Tibial artery (tissue), 4 donors: ENCODE results near the gene SNPH.

Experiments used
- DNase-seq, 2 donors: peaks; one replicate each; pipeline ENCODE4 v3.0.0-alpha.2; 2019
- H3K27ac ChIP-seq, 2 donors: fragments of 200-600 bp; sonication (generic) in 1 of 2; 1 replicate in 1 of 2; 2 replicates in 1 of 2; pipeline ENCODE4 v1.5.1; 2018 to 2019; ENCODE audit warnings: mild to moderate bottlenecking in 1 of 2
- H3K27me3 ChIP-seq, 2 donors: fragments of 200-600 bp; sonication (generic) in 1 of 2; one replicate each; pipeline versions ENCODE4 v1.5.1 to v1.6.0; 2016 to 2019
- H3K36me3 ChIP-seq, 3 donors: fragments of 200-600 bp; sonication (generic) in 2 of 3; one replicate each; pipeline ENCODE4 v1.5.1; 2016 to 2019; ENCODE audit warnings: mild to moderate bottlenecking in 2 of 3
- H3K4me1 ChIP-seq, 4 donors: fragments of 200-600 bp; sonication (generic) in 2 of 4; 1 replicate in 3 of 4; 2 replicates in 1 of 4; pipeline ENCODE4 v1.5.1; 2016 to 2019
- H3K4me3 ChIP-seq, 2 donors: fragments of 200-600 bp; sonication (generic) in 1 of 2; 1 replicate in 1 of 2; 2 replicates in 1 of 2; pipeline ENCODE4 v1.5.1; 2018 to 2019; ENCODE audit warnings: mild to moderate bottlenecking in 2 of 2
- H3K9me3 ChIP-seq, 3 donors: fragments of 200-600 bp; sonication (generic) in 1 of 3; one replicate each; pipeline ENCODE4 v1.5.1; 2016 to 2019
- CTCF ChIP-seq, 2 experiments: fragments of 200-600 bp in 1 of 2; fragments of 450-650 bp in 1 of 2; IDR thresholded peaks; one replicate each; pipeline ENCODE4 v1.5.1; 2017 to 2019; ENCODE audit warnings: antibody characterized with exemption in 2 of 2, mild to moderate bottlenecking in 1 of 2, moderate library complexity in 1 of 2
- intact Hi-C: fragments of 100-400 bp; cut with DNase I; formaldehyde crosslinking; loops from one replicate; pipeline ENCODE4 v1.15.0; 2023; ENCODE audit warnings: low total_unique reads

Gene SNPH

DNA sequence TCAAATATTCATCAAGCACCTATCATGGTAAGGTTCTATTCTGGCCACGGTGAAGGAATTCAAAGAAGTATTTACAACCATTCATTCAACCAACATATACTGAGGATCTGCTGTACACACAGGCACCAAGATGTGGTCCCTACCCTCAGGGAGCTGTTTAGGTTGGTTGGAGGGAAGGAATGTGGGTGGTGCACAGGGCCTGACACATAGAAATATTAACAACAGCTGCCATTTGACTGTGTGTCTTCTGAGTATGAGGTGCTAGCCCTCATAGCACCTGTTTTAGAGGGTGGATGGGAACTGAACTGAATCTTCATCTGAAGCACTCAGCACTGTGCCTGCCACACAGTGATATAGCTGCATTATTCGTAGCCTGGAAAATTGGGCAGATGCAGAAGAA lies 7.3 kb downstream of the SNPH start:
- Histone ChIP-seq H3K27me3 (no peaks in the 10 kb centered on the region), H3K36me3 (peaks cover 0 to 9% (median 0%) of the 10 kb centered on the region in 3 donors), H3K9me3 (no peaks in the 10 kb centered on the region), H3K27ac (no peak overlapping the region), H3K4me1 (no peaks in the 10 kb centered on the region), H3K4me3 (no peak overlapping the region)
- intact Hi-C loops = no loop called here
- DNase-seq = no peak
- no peak for TF ChIP-seq CTCF (IDR thresholded peaks at IDR 0.05)

DNA sequence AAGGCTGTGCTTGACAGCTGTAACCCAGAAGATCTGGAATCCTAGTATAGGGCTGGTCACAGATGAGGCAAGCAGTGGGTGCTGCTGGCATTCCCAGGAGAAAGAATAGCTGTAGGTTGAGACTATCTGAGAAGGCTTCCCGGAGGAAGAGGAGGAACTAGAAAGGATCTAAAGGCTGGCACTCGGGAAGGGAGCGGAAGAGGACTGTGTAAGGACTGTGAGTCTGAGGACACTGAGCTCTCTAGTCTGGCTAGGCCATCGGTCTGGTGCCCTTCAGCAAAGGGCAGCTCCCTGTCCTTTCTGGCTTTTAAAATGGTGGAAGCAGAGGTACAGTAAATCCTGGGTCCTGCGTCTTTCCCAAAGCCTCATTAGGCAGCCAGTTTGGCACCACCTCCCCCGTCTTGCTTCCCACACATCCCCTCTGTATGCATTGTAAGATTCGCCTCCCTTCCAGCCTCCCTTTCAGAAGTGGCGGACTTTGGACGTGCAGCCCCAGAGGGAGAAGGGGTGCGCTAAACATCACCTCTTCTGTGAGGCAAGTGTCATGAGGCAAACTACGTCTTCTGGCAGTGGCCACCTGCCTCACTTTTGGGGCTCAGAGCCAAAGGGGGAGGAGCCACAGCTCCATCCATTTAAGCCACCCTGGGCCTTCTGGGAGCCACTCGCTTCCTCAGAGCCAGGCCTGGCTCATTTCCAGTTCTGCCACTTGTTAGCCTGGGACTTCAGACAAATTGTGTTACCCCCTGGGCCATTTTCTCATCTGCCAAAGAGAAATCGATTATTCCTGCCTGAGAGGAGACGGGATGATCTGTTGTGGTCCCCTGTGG lies 8.6 kb downstream of the SNPH start:
- no peak for DNase-seq
- no peaks in the 10 kb centered on the region for H3K27me3 ChIP-seq
- intact Hi-C loops = no loop called here
- no peak for TF ChIP-seq CTCF (IDR thresholded peaks at IDR 0.05)
- H3K27ac ChIP-seq = no peak overlapping the region
- peaks cover 0 to 9% (median 0%) of the 10 kb centered on the region in 3 donors for H3K36me3 ChIP-seq
- H3K9me3 ChIP-seq = no peaks in the 10 kb centered on the region
- H3K4me3 ChIP-seq = no peak overlapping the region
- H3K4me1 ChIP-seq = no peaks in the 10 kb centered on the region

DNA sequence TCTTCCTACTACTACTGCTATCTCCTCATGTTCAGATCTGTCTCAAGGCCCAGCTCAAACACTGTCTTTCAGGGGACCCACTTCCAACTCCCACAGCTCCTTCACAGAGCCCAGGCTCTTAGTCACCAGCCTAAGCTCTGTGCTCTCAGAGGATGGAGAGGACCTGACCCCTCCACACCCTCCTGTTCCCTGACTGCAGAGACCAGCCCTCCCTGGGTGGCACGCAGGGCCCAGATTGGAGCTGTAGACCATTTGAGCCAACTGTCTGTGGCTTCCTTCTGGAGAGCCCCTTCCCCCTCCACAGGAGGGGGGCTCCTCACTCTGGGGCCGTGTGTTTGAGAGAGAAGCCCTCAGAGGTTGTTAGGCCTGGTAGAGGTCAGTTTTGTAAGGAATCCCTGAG lies 9.8 kb downstream of the SNPH start:
- intact Hi-C loops = no loop called here
- no peak for DNase-seq
- no peak for TF ChIP-seq CTCF (IDR thresholded peaks at IDR 0.05)
- H3K27me3 ChIP-seq = no peaks in the 10 kb centered on the region
- H3K27ac ChIP-seq = no peak overlapping the region
- no peaks in the 10 kb centered on the region for H3K9me3 ChIP-seq
- no peak overlapping the region for H3K4me3 ChIP-seq
- H3K4me1 ChIP-seq = no peaks in the 10 kb centered on the region
- peaks cover 0 to 8% (median 0%) of the 10 kb centered on the region in 3 donors for H3K36me3 ChIP-seq

DNA sequence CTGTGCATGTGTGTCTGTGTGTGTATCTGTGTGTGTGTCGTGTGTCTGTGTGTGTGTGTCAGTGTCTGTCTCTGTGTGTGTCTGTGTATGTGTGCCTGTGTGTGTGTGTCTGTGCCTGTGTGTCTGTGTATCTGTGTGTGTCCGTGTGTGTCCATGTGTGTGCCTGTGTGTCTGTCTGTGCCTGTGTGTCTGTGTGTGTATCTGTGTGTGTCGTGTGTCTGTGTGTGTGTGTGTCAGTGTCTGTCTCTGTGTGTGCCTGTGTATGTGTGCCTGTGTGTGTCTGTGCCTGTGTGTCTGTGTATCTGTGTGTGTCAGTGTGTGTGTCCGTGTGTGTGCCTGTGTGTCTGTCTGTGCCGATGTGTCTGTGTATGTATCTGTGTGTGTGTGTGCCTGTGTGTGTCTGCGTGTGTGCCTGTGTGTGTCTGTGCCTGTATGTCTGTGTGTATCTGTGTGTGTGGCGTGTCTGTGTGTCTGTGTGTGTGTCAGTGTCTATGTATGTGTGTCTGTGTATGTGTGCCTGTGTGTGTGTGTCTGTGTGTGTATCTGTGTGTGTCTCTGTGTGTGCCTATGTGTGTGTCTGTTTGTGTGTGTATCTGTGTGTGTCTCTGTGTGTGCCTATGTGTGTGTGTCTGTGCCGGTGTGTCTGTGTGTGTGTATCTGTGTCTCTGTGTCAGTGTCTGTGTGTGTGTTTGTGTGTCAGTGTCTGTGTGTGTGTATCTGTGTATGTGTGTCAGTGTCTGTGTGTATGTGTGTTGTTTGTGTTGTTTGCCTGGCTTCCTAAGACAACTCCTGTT lies 11.6 kb downstream of the SNPH start:
- Histone ChIP-seq H3K9me3 (no peaks in the 10 kb centered on the region), H3K4me3 (no peak overlapping the region), H3K27me3 (no peaks in the 10 kb centered on the region), H3K4me1 (no peaks in the 10 kb centered on the region), H3K27ac (no peak overlapping the region), H3K36me3 (peaks cover 0 to 5% (median 0%) of the 10 kb centered on the region in 3 donors)
- TF ChIP-seq CTCF (IDR thresholded peaks at IDR 0.05) = no peak
- intact Hi-C loops = no loop called here
- no peak for DNase-seq

DNA sequence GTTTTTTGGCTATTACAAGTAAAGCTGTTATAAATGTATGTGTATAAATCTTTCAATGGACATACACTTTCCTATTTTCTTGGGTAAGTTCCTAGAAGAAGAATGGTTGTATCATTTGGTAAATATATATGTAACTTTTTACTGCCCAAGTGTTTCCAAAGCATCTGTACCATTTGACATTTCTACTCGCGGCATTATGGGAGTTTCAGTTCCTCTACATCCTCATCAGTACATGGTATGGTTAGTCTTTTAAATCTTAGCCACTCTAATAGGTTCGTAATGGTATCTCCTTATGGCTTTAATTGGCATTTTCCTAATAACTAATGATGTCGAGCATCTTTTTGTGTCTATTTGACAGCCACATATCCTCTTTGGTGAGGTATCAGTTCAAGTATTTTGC lies 12.9 kb downstream of the SNPH start:
- peaks cover 0 to 5% (median 0%) of the 10 kb centered on the region in 3 donors for H3K36me3 ChIP-seq
- intact Hi-C loops = no loop called here
- TF ChIP-seq CTCF (IDR thresholded peaks at IDR 0.05) = no peak
- no peaks in the 10 kb centered on the region for H3K9me3 ChIP-seq
- DNase-seq = no peak
- no peak overlapping the region for H3K27ac ChIP-seq
- no peak overlapping the region for H3K4me3 ChIP-seq
- no peaks in the 10 kb centered on the region for H3K27me3 ChIP-seq
- no peaks in the 10 kb centered on the region for H3K4me1 ChIP-seq
